MM.1S (cell line): Measurements from ENCODE around the gene CDC42EP2.
A peak's percentile ranks its signal among the peaks of the same experiment; 100 is the strongest.

Experiments
- CTCF ChIP-seq: fragments of 300-600 bp; sonication (generic); IDR thresholded peaks from 2 replicates; pipeline ENCODE4 v1.5.1; 2016; ENCODE audit warnings: antibody characterized with exemption, low read length, mixed read lengths
- EZH2 ChIP-seq: fragments of 300-600 bp; sonication (generic); optimal IDR thresholded peaks from 2 replicates; pipeline ENCODE3; 2017; ENCODE audit warnings: low read depth, mild to moderate bottlenecking, antibody characterized with exemption, low read length, mixed read lengths
- EZH2phosphoT487 ChIP-seq: fragments of 300-600 bp; sonication (generic); IDR thresholded peaks from 2 replicates; pipeline ENCODE4 v1.6.1; 2018; ENCODE audit warnings: antibody characterized with exemption, low read length

GRCh38 chr11:65274735-65275682 lies 39.7 kb upstream of the CDC42EP2 start:
- peak; percentile 59 for TF ChIP-seq CTCF
- TF ChIP-seq EZH2phosphoT487, result no peak
- TF ChIP-seq EZH2, result no peak
